Esophagus muscularis mucosa (tissue), 3 donors: ENCODE results near the gene SLC22A12.
"Not testable (repeated sequence)": the region's sequence is repeated elsewhere in the genome, so short reads cannot be mapped to it uniquely, and the experiment has no call there.

Experiments
- POLR2AphosphoS5 ChIP-seq, 2 donors: sonication (generic); formaldehyde crosslinking; IDR thresholded peaks; one replicate each; pipeline ENCODE4 v1.6.1; 2017; ENCODE audit warnings: antibody characterized with exemption in 2 of 2
- TF ChIP-seq, protein P1 (sequence below), 3 experiments: fragments of 200-600 bp in 2 of 3; fragments of 450-650 bp in 1 of 3; sonication (generic) in 2 of 3; IDR thresholded peaks; one replicate each; pipeline ENCODE4 v1.5.1; 2017 to 2019; ENCODE audit warnings: antibody characterized with exemption in 3 of 3, mild to moderate bottlenecking in 2 of 3, moderate library complexity in 1 of 3

DNA sequence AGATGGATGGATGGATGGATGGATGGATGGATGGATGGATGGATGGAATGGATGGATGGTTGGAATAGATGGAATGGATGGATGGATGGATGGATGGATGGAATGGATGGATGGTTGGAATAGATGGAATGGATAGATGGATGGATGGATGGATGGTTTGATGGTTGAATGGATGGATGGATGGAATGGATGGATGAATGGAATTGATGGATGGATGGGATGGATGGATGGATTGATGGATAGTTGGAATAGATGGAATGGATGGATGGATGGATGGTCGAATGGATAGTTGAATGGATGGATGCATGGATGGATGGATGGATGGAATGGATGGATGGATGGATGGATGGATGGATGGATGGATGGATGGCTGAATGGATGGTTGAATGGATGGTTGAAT is 4.9 kb downstream of the SLC22A12 start:
- not testable (repeated sequence) for TF ChIP-seq POLR2AphosphoS5 (IDR thresholded peaks at IDR 0.05)
- TF ChIP-seq, protein P1, sequence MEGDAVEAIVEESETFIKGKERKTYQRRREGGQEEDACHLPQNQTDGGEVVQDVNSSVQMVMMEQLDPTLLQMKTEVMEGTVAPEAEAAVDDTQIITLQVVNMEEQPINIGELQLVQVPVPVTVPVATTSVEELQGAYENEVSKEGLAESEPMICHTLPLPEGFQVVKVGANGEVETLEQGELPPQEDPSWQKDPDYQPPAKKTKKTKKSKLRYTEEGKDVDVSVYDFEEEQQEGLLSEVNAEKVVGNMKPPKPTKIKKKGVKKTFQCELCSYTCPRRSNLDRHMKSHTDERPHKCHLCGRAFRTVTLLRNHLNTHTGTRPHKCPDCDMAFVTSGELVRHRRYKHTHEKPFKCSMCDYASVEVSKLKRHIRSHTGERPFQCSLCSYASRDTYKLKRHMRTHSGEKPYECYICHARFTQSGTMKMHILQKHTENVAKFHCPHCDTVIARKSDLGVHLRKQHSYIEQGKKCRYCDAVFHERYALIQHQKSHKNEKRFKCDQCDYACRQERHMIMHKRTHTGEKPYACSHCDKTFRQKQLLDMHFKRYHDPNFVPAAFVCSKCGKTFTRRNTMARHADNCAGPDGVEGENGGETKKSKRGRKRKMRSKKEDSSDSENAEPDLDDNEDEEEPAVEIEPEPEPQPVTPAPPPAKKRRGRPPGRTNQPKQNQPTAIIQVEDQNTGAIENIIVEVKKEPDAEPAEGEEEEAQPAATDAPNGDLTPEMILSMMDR (IDR thresholded peaks at IDR 0.05) = not testable (repeated sequence)
